AG04449 (cell line): ENCODE results near the gene MYPN.

ENCODE experiments used
- CTCF ChIA-PET: fragments of 350-600 bp; formaldehyde crosslinking; extraction: SDS; loops from one replicate; lab custom pipeline; 2021; ENCODE audit warnings: antibody characterized with exemption; lab: Yijun Ruan, JAX
- POLR2A ChIA-PET: fragments of 400-600, 350-600 bp; formaldehyde crosslinking; extraction: SDS; loops from one replicate; lab custom pipeline; 2020; ENCODE audit warnings: antibody characterized with exemption, inconsistent platforms; lab: Yijun Ruan, JAX
- DNase-seq: peaks from one replicate; pipeline ENCODE4 v3.0.0-alpha.2; 2010; ENCODE audit warnings: low read depth, low spot score
- H3K4me3 ChIP-seq: 2 replicates; pipeline ENCODE4 v1.5.1; 2011; ENCODE audit warnings: low read depth, mild to moderate bottlenecking, control low read depth, low read length
- CTCF ChIP-seq: IDR thresholded peaks from one replicate; pipeline ENCODE4 v1.5.1; 2011; ENCODE audit warnings: mild to moderate bottlenecking, moderate library complexity, low read length, control low read depth, inconsistent platforms; ENCODE audit not compliant: insufficient read depth; ENCODE audit errors: missing control alignments

Gene MYPN

GRCh38 chr10:68109331-68109730 lies at the start of gene MYPN:
MYPN (plus strand) TSS chr10:68109488; CDS start chr10:68121439, 11,951 bp downstream.
- no peak for DNase-seq
- ChIA-PET POLR2A (interaction anchor here (1.3 kb wide), 1 partner anchor 12 kb away, joined by 8 read pairs; no protein-coding TSS in a partner anchor), CTCF (interaction anchor here (1.4 to 3.0 kb wide), 2 partner anchors 12 to 46 kb away, joined by 5 to 10 read pairs; no protein-coding TSS in a partner anchor)
- TF ChIP-seq CTCF: no peak
- H3K4me3 ChIP-seq: peak within 1 kb of the TSS; percentile 50; the same call in 1 of the 2 replicates

GRCh38 chr10:68067029-68067428 lies 42.3 kb upstream of the MYPN start:
- no peak for DNase-seq
- CTCF ChIA-PET: interaction anchor here (1.0 to 1.8 kb wide), 3 partner anchors 88 to 146 kb away, joined by 4 to 8 read pairs (median 6); no protein-coding TSS in a partner anchor
- POLR2A ChIA-PET: no interaction called here
- no peak overlapping the region for H3K4me3 ChIP-seq
- TF ChIP-seq CTCF: no peak

GRCh38 chr10:68067508-68067907 lies 41.8 kb upstream of the MYPN start:
- DNase-seq: no peak
- H3K4me3 ChIP-seq: no peak overlapping the region
- ChIA-PET POLR2A (interaction anchor here (0.6 kb wide), 1 partner anchor 9 kb away, joined by 4 read pairs; no protein-coding TSS in a partner anchor), CTCF (interaction anchor here (1.0 to 2.0 kb wide), 3 partner anchors 15 to 145 kb away, joined by 4 to 6 read pairs (median 6); no protein-coding TSS in a partner anchor)
- no peak for TF ChIP-seq CTCF

- POLR2A ChIA-PET: no interaction called here
- peak overlapping the region; percentile 97 for H3K4me3 ChIP-seq
- TF ChIP-seq CTCF: no peak
- no peak for DNase-seq
- CTCF ChIA-PET: no interaction called here
These were observed 35.7 kb upstream of the MYPN start for GRCh38 chr10:68073631-68074030.

- POLR2A ChIA-PET: no interaction called here
- no peak for DNase-seq
- peak overlapping the region; percentile 97 for H3K4me3 ChIP-seq
- TF ChIP-seq CTCF: no peak
- CTCF ChIA-PET: interaction anchor here (0.6 to 0.7 kb wide), 2 partner anchors 19 to 82 kb away, joined by 3 to 4 read pairs; no protein-coding TSS in a partner anchor
These were observed 35.1 kb upstream of the MYPN start for GRCh38 chr10:68074031-68074774.

GRCh38 chr10:68074775-68075549 lies 34.3 kb upstream of the MYPN start, which contains the start of gene HERC4:
HERC4 (minus strand) TSS chr10:68075283; CDS start chr10:68073108, 2,175 bp downstream.
- DNase-seq: no peak
- POLR2A ChIA-PET: no interaction called here
- H3K4me3 ChIP-seq: peak within 1 kb of the TSS; percentile 97
- CTCF ChIA-PET: interaction anchor here (0.7 to 4.6 kb wide), 2 partner anchors 81 kb away, joined by 3 to 50 read pairs; no protein-coding TSS in a partner anchor
- no peak for TF ChIP-seq CTCF
